Mesothelial cell of epicardium (in vitro differentiated cells): ENCODE measurements around the gene LATS2. TPM values are rescaled to one million over a fixed set of nuclear protein-coding genes. Genes with fewer than 3 reads are reported as not detected.
A peak's percentile ranks its signal among the peaks of the same experiment; 100 is the strongest.

Experiments
- DNase-seq, 2 experiments: peaks; one replicate each; pipeline ENCODE4 v3.0.0; 2021; ENCODE audit warnings: low spot score in 2 of 2; ENCODE audit not compliant: unreplicated experiment in 2 of 2
- H3K27ac Mint-ChIP-seq: 2 replicates; pipeline ENCODE4 v1.8.0; 2021; ENCODE audit warnings: mixed read lengths
- H3K27me3 Mint-ChIP-seq: 2 replicates; pipeline ENCODE4 v1.8.0; 2021; ENCODE audit warnings: low read depth, mixed read lengths
- H3K36me3 Mint-ChIP-seq: 2 replicates; pipeline ENCODE4 v1.8.0; 2021; ENCODE audit warnings: mixed read lengths
- H3K4me1 Mint-ChIP-seq: 2 replicates; pipeline ENCODE4 v1.8.0; 2021; ENCODE audit warnings: mixed read lengths
- H3K4me3 Mint-ChIP-seq: 2 replicates; pipeline ENCODE4 v1.8.0; 2021; ENCODE audit warnings: mild to moderate bottlenecking, moderate library complexity, mixed read lengths
- H3K9me3 Mint-ChIP-seq: 2 replicates; pipeline ENCODE4 v1.8.0; 2021; ENCODE audit warnings: mixed read lengths
- total RNA-seq: library from RNA; stranded (reverse); gene quantifications from 3 replicates; pipeline ENCODE4 v1.2.1, GENCODE V29; 2021
- TF ChIP-seq, protein P1 (sequence below): fragments of 200-600 bp; sonication (generic); IDR thresholded peaks from one replicate; pipeline ENCODE4 v1.5.0; 2021; ENCODE audit warnings: antibody characterized with exemption; ENCODE audit not compliant: unreplicated experiment

LATS2 gene
- total RNA-seq, 1 donor from 2014 or later = 30.2 TPM

DNA sequence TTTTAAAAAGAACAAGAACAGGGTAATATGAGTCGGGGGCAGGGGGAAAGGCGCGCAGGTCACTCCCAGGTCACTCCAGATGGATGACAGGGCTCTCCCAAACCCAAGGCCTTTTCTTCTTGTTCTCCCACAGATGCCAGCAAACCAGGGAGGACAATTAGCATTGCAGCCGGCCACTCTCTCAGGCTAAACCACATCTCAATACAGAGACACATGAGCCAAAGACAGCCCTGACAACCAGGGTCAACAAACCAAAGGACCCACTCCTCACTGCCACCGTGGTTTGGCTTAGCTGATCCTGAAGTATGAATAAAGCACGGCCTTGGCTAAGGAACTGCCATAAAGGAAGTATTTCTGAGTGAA lies 47.3 kb downstream of the LATS2 start:
- Mint-ChIP-seq H3K4me3 (no peak overlapping the region), H3K4me1 (peaks cover 46% of the 10 kb centered on the region), H3K9me3 (no peaks in the 10 kb centered on the region), H3K27me3 (no peaks in the 10 kb centered on the region), H3K36me3 (no peaks in the 10 kb centered on the region), H3K27ac (peak overlapping the region; percentile 37)
- DNase-seq = no peak
- TF ChIP-seq, protein P1, sequence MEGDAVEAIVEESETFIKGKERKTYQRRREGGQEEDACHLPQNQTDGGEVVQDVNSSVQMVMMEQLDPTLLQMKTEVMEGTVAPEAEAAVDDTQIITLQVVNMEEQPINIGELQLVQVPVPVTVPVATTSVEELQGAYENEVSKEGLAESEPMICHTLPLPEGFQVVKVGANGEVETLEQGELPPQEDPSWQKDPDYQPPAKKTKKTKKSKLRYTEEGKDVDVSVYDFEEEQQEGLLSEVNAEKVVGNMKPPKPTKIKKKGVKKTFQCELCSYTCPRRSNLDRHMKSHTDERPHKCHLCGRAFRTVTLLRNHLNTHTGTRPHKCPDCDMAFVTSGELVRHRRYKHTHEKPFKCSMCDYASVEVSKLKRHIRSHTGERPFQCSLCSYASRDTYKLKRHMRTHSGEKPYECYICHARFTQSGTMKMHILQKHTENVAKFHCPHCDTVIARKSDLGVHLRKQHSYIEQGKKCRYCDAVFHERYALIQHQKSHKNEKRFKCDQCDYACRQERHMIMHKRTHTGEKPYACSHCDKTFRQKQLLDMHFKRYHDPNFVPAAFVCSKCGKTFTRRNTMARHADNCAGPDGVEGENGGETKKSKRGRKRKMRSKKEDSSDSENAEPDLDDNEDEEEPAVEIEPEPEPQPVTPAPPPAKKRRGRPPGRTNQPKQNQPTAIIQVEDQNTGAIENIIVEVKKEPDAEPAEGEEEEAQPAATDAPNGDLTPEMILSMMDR = no peak

- H3K36me3 Mint-ChIP-seq = no peaks in the 10 kb centered on the region
- TF ChIP-seq, protein P1 = no peak
- H3K4me3 Mint-ChIP-seq = no peak overlapping the region
- no peaks in the 10 kb centered on the region for H3K9me3 Mint-ChIP-seq
- H3K27ac Mint-ChIP-seq = no peak overlapping the region
- H3K4me1 Mint-ChIP-seq = peaks cover 46% of the 10 kb centered on the region
- no peak for DNase-seq
- H3K27me3 Mint-ChIP-seq = no peaks in the 10 kb centered on the region
Measured at GRCh38 chr13:21013682-21014038, 47.7 kb downstream of the LATS2 start.

GRCh38 chr13:21012841-21013681 lies 48.3 kb downstream of the LATS2 start:
- H3K27me3 Mint-ChIP-seq = no peaks in the 10 kb centered on the region
- TF ChIP-seq, protein P1 = no peak
- no peak overlapping the region for H3K4me3 Mint-ChIP-seq
- no peak overlapping the region for H3K27ac Mint-ChIP-seq
- no peak for DNase-seq
- H3K4me1 Mint-ChIP-seq = peaks cover 44% of the 10 kb centered on the region
- no peaks in the 10 kb centered on the region for H3K36me3 Mint-ChIP-seq
- no peaks in the 10 kb centered on the region for H3K9me3 Mint-ChIP-seq

GRCh38 chr13:21012211-21012610 lies 49.2 kb downstream of the LATS2 start:
- no peak for DNase-seq
- TF ChIP-seq, protein P1 = no peak
- Mint-ChIP-seq H3K9me3 (no peaks in the 10 kb centered on the region), H3K4me1 (peaks cover 43% of the 10 kb centered on the region), H3K4me3 (no peak overlapping the region), H3K27me3 (no peaks in the 10 kb centered on the region), H3K36me3 (no peaks in the 10 kb centered on the region), H3K27ac (no peak overlapping the region)

DNA sequence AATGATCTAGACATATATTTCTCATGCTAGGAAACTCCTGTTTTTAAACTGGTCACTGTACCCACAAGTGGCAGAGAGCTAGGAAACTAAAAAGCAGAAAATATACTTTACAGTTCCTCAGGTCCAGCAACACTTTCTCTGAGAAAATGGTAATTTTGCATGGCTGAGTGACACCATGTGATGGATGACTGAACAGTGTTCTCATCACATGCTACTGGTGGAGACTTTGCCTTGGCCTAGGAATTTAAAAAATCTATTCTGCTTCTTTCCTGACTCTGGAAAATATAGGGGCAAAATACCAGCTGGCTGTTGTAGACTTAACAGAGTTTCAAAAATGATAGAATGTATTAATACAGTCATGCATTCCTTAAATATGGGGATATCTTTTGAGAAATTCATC lies 50.0 kb downstream of the LATS2 start:
- no peaks in the 10 kb centered on the region for H3K36me3 Mint-ChIP-seq
- peak overlapping the region; percentile 93 for H3K27ac Mint-ChIP-seq
- TF ChIP-seq, protein P1 = no peak
- no peaks in the 10 kb centered on the region for H3K27me3 Mint-ChIP-seq
- no peak for DNase-seq
- no peaks in the 10 kb centered on the region for H3K9me3 Mint-ChIP-seq
- no peak overlapping the region for H3K4me3 Mint-ChIP-seq
- H3K4me1 Mint-ChIP-seq = peaks cover 37% of the 10 kb centered on the region

DNA sequence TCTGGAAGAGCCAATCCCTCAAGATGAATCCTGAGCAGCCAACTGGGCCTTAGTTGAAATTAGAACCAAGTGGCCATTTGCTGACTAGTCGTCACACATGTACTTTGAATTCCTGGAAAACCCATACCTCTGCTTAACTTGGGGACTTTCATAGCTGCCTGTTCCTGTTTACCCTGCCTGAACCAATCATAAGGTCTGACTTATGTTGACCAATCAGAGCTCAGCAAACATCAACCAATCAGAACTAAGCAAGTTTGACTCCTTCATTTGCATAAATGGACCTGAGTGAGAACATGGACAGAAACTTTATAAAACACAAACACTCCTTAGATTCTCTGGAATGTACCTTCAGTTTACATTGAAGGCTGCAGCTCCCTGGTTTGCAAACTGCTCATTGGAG lies 50.8 kb downstream of the LATS2 start:
- no peak overlapping the region for H3K4me3 Mint-ChIP-seq
- no peaks in the 10 kb centered on the region for H3K36me3 Mint-ChIP-seq
- peaks cover 36% of the 10 kb centered on the region for H3K4me1 Mint-ChIP-seq
- H3K27ac Mint-ChIP-seq = peak overlapping the region; percentile 93
- no peaks in the 10 kb centered on the region for H3K9me3 Mint-ChIP-seq
- no peaks in the 10 kb centered on the region for H3K27me3 Mint-ChIP-seq
- no peak for DNase-seq
- TF ChIP-seq, protein P1 = no peak
